B cell (primary cell): ENCODE results near the gene KIF17.

Source experiments
- EZH2 ChIP-seq: IDR thresholded peaks from 2 replicates; pipeline ENCODE4 v1.6.1; 2012; ENCODE audit warnings: borderline replicate concordance, low read depth, mild to moderate bottlenecking, moderate library complexity, low read length; ENCODE audit not compliant: insufficient read depth, poor library complexity, severe bottlenecking
- TF ChIP-seq, protein P1 (sequence below): fragments of 200-600 bp; IDR thresholded peaks from one replicate; pipeline ENCODE4 v1.8.0; 2022; ENCODE audit warnings: antibody characterized with exemption, mild to moderate bottlenecking

DNA sequence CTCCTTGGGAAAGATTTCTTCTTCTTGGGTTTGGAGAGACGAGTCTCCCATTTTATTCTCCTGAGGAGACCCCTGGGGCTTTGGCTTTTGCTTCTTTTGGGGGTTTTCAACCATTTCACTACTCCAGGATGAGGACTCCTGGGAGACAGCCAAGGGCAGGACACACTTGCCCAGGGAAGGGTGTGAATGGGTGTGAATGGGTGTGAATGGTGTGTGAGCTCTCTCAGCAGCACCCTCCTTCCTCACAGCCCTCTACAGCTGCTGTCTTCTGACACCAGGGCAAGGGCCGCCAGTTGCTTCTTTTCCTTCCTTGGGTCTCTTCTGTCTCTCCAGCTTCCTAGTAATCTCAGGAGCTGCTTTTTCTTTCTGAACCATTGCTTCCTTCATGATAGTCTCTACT, 24.2 kb downstream of the KIF17 start:
- TF ChIP-seq, protein P1, sequence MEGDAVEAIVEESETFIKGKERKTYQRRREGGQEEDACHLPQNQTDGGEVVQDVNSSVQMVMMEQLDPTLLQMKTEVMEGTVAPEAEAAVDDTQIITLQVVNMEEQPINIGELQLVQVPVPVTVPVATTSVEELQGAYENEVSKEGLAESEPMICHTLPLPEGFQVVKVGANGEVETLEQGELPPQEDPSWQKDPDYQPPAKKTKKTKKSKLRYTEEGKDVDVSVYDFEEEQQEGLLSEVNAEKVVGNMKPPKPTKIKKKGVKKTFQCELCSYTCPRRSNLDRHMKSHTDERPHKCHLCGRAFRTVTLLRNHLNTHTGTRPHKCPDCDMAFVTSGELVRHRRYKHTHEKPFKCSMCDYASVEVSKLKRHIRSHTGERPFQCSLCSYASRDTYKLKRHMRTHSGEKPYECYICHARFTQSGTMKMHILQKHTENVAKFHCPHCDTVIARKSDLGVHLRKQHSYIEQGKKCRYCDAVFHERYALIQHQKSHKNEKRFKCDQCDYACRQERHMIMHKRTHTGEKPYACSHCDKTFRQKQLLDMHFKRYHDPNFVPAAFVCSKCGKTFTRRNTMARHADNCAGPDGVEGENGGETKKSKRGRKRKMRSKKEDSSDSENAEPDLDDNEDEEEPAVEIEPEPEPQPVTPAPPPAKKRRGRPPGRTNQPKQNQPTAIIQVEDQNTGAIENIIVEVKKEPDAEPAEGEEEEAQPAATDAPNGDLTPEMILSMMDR = no peak
- no peak for TF ChIP-seq EZH2
